ENCODE data around the gene FOXL3. TPM values are rescaled to one million over a fixed set of nuclear protein-coding genes. Genes with fewer than 3 reads are reported as not detected.
"Not testable (repeated sequence)": the region's sequence is repeated elsewhere in the genome, so short reads cannot be mapped to it uniquely, and the experiment has no call there.

FOXL3 gene
- total RNA-seq, 1 donor from 2014 or later = not detected

GRCh38 chr7:262631-263311 is 27.2 kb upstream of the FOXL3 start:
- H3K36me3 Mint-ChIP-seq (ENCODE audit: insufficient read depth) = peaks cover 28% of the 10 kb centered on the region
- peak; percentile 51 for TF ChIP-seq CTCF (IDR thresholded peaks at IDR 0.05; ENCODE audit: unreplicated experiment)
- not testable (repeated sequence) for H3K4me3 Mint-ChIP-seq (ENCODE audit: low read depth)

GRCh38 chr7:263483-264351 is 26.3 kb upstream of the FOXL3 start:
- H3K4me3 Mint-ChIP-seq (ENCODE audit: low read depth); DNase-seq (ENCODE audit: low spot score, unreplicated experiment); H3K27me3 Mint-ChIP-seq; H3K4me1 Mint-ChIP-seq (ENCODE audit: low read depth); H3K27ac Mint-ChIP-seq: not testable (repeated sequence)
- peaks cover 12% of the 10 kb centered on the region for H3K9me3 Mint-ChIP-seq (ENCODE audit: low read depth)
- peaks cover 28% of the 10 kb centered on the region for H3K36me3 Mint-ChIP-seq (ENCODE audit: insufficient read depth)
- peak; percentile 39 for TF ChIP-seq CTCF (IDR thresholded peaks at IDR 0.05; ENCODE audit: unreplicated experiment)

More at GRCh38 chr7:262631-263311, 27.2 kb upstream of the FOXL3 start:
- not testable (repeated sequence) for H3K27me3 Mint-ChIP-seq; H3K4me1 Mint-ChIP-seq (ENCODE audit: low read depth); H3K27ac Mint-ChIP-seq; DNase-seq (ENCODE audit: low spot score, unreplicated experiment)
- H3K9me3 Mint-ChIP-seq (ENCODE audit: low read depth) = peaks cover 12% of the 10 kb centered on the region

- Mint-ChIP-seq H3K27ac (no peak overlapping the region), H3K36me3 (ENCODE audit: insufficient read depth) (peaks cover 23% of the 10 kb centered on the region), H3K9me3 (ENCODE audit: low read depth) (peaks cover 8% of the 10 kb centered on the region)
Observed at GRCh38 chr7:264541-265191, 25.3 kb upstream of the FOXL3 start.

GRCh38 chr7:265192-265997 is 24.6 kb upstream of the FOXL3 start:
- peaks cover 16% of the 10 kb centered on the region for H3K36me3 Mint-ChIP-seq (ENCODE audit: insufficient read depth)
- peaks cover 8% of the 10 kb centered on the region for H3K9me3 Mint-ChIP-seq (ENCODE audit: low read depth)
- no peaks in the 10 kb centered on the region for H3K4me1 Mint-ChIP-seq (ENCODE audit: low read depth)
- H3K27ac Mint-ChIP-seq = no peak overlapping the region
- no peak for DNase-seq (ENCODE audit: low spot score, unreplicated experiment)
- no peak overlapping the region for H3K4me3 Mint-ChIP-seq (ENCODE audit: low read depth)
- no peak for TF ChIP-seq CTCF (IDR thresholded peaks at IDR 0.05; ENCODE audit: unreplicated experiment)
- H3K27me3 Mint-ChIP-seq = peaks cover 12% of the 10 kb centered on the region

More at GRCh38 chr7:264541-265191, 25.3 kb upstream of the FOXL3 start:
- Mint-ChIP-seq H3K4me3 (ENCODE audit: low read depth) (no peak overlapping the region), H3K27me3 (peaks cover 12% of the 10 kb centered on the region), H3K4me1 (ENCODE audit: low read depth) (no peaks in the 10 kb centered on the region)
- no peak for DNase-seq (ENCODE audit: low spot score, unreplicated experiment)
- TF ChIP-seq CTCF (IDR thresholded peaks at IDR 0.05; ENCODE audit: unreplicated experiment) = no peak

All from progenitor cell of endocrine pancreas (in vitro differentiated cells).